Endodermal cell (in vitro differentiated cells): ENCODE data around the gene PLCB1. TPM values are rescaled to one million over a fixed set of nuclear protein-coding genes. Genes with fewer than 3 reads are reported as not detected.

ENCODE experiments used
- DNase-seq: peaks from one replicate; pipeline ENCODE4 v3.0.0-alpha.2; 2017
- H3K27ac ChIP-seq: 2 replicates; pipeline ENCODE4 v1.5.1; 2013; ENCODE audit warnings: mild to moderate bottlenecking, low read depth, low read length, moderate library complexity
- H3K27me3 ChIP-seq: 2 replicates; pipeline ENCODE4 v1.6.1; 2013; ENCODE audit warnings: mild to moderate bottlenecking, low read length, moderate library complexity; ENCODE audit not compliant: insufficient read depth, control insufficient read depth, poor library complexity, severe bottlenecking
- H3K36me3 ChIP-seq: 2 replicates; pipeline ENCODE4 v1.7.0; 2013; ENCODE audit warnings: mild to moderate bottlenecking, low read length, moderate library complexity; ENCODE audit not compliant: control insufficient read depth, insufficient read depth
- H3K4me1 ChIP-seq: one replicate; pipeline ENCODE4 v1.7.0; 2013; ENCODE audit warnings: low read length; ENCODE audit not compliant: control insufficient read depth, insufficient read depth
- H3K4me3 ChIP-seq: 2 replicates; pipeline ENCODE4 v1.5.1; 2013; ENCODE audit warnings: mild to moderate bottlenecking, low read length, moderate library complexity
- H3K9ac ChIP-seq: 2 replicates; pipeline ENCODE4 v1.6.1; 2013; ENCODE audit warnings: mild to moderate bottlenecking, low read length, moderate library complexity; ENCODE audit not compliant: poor library complexity, severe bottlenecking; ENCODE audit errors: extremely low read depth
- H3K9me3 ChIP-seq: 2 replicates; pipeline ENCODE4 v1.6.1; 2013; ENCODE audit warnings: mild to moderate bottlenecking, low read length, moderate library complexity; ENCODE audit not compliant: control insufficient read depth
- H3K27ac Mint-ChIP-seq: 2 replicates; pipeline ENCODE4 v1.8.0; 2020; ENCODE audit warnings: mixed read lengths
- H3K27me3 Mint-ChIP-seq: 2 replicates; pipeline ENCODE4 v1.8.0; 2021; ENCODE audit warnings: mild to moderate bottlenecking, mixed read lengths; ENCODE audit not compliant: insufficient read depth
- H3K36me3 Mint-ChIP-seq: 2 replicates; pipeline ENCODE4 v1.8.0; 2020; ENCODE audit warnings: low read depth, mixed read lengths
- H3K4me1 Mint-ChIP-seq: 2 replicates; pipeline ENCODE4 v1.8.0; 2020; ENCODE audit warnings: mixed read lengths
- H3K4me3 Mint-ChIP-seq: 2 replicates; pipeline ENCODE4 v1.8.0; 2020; ENCODE audit warnings: mild to moderate bottlenecking, moderate library complexity, mixed read lengths
- H3K9me3 Mint-ChIP-seq: 2 replicates; pipeline ENCODE4 v1.8.0; 2020; ENCODE audit warnings: mild to moderate bottlenecking, mixed read lengths
- WGBS, 2 experiments: methylation state at CpG; one replicate each; pipeline versions ENCODE4 v1.1.5 to v1.1.7; 2013; ENCODE audit warnings: missing lambda C conversion rate in 2 of 2, mixed read lengths in 1 of 2; ENCODE audit not compliant: insufficient coverage in 1 of 2, insufficient read length in 1 of 2; 5-methylcytosine and 5-hydroxymethylcytosine counted together
- total RNA-seq, 2 donors: library from RNA; stranded (reverse); fragmentation: NEBNext Ultra II Directional in 1 of 2; extraction: Animal tissue kit (Norgen Biotek cat#: 25700) in 1 of 2; gene quantifications; 2 replicates in 1 of 2; 3 replicates in 1 of 2; pipeline ENCODE4 v1.2.1, GENCODE V29; 2021
- TF ChIP-seq, protein P1 (sequence below): fragments of 200-600 bp; sonication (generic); conservative IDR thresholded peaks from 2 replicates; pipeline ENCODE4 v1.5.0; 2021; ENCODE audit warnings: antibody characterized with exemption, mild to moderate bottlenecking

The PLCB1 gene
- total RNA-seq, 2 donors from 2014 or later: 15.3 to 16.5 TPM

DNA sequence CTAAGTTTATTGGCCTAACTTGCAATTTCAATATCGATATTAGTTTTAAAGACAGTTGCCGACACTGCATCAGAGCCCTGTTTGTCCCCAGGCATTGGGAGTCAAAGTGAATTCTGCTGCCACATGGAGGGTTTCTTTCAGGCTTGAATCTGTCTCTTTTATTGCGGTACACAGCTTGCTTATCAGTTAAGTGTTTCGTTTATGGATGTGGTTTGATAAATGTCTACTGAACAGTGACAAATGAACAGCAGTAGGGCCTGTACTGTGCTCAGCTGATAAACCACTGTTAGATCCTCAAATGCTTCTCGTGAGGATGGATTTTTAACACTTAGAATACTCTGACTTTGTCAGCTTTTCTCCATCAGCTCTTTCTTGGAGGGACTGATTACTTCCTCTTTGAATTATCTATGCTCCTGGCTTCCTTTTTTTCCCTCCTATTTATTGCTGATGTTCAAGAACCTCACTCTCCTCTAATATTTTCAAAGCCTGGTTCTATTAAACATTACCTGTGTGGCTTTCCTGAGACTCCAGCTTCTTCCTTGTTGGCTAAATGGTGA lies 240.8 kb downstream of the PLCB1 start:
- H3K9me3 ChIP-seq: no peaks in the 10 kb centered on the region
- WGBS, 2 experiments: 84 to 88% methylated on average over 3 to 5 of the region's 5 CpGs
- peaks cover 30% of the 10 kb centered on the region for H3K4me1 Mint-ChIP-seq
- no peak overlapping the region for H3K27ac Mint-ChIP-seq
- peaks cover 9% of the 10 kb centered on the region for H3K27me3 Mint-ChIP-seq
- no peak overlapping the region for H3K27ac ChIP-seq
- no peak overlapping the region for H3K4me3 ChIP-seq
- no peaks in the 10 kb centered on the region for H3K9me3 Mint-ChIP-seq
- no peak for DNase-seq
- H3K27me3 ChIP-seq: no peaks in the 10 kb centered on the region
- peaks cover 7% of the 10 kb centered on the region for H3K4me1 ChIP-seq
- H3K36me3 Mint-ChIP-seq: no peaks in the 10 kb centered on the region
- H3K4me3 Mint-ChIP-seq: no peak overlapping the region
- no peaks in the 10 kb centered on the region for H3K36me3 ChIP-seq
- TF ChIP-seq, protein P1, sequence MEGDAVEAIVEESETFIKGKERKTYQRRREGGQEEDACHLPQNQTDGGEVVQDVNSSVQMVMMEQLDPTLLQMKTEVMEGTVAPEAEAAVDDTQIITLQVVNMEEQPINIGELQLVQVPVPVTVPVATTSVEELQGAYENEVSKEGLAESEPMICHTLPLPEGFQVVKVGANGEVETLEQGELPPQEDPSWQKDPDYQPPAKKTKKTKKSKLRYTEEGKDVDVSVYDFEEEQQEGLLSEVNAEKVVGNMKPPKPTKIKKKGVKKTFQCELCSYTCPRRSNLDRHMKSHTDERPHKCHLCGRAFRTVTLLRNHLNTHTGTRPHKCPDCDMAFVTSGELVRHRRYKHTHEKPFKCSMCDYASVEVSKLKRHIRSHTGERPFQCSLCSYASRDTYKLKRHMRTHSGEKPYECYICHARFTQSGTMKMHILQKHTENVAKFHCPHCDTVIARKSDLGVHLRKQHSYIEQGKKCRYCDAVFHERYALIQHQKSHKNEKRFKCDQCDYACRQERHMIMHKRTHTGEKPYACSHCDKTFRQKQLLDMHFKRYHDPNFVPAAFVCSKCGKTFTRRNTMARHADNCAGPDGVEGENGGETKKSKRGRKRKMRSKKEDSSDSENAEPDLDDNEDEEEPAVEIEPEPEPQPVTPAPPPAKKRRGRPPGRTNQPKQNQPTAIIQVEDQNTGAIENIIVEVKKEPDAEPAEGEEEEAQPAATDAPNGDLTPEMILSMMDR: no peak
- H3K9ac ChIP-seq: no peak overlapping the region

DNA sequence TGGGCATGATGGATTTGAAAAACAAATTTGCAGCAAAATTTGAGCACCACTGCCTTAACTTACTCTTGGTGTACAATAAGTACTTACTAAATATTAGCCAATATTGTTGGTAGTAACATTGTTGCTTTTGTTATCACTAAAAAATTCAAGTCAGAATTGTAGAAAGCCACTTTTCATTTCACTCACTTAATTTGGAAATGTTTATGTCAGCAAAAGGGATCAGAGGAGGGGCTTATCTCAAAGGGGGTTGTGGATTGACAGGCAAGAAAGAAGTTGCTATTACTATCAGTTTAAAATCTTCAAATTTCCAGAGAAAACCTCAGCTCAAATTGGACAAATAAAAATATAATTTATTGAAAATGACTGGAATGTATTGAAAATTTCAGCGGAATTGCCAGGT lies 241.5 kb downstream of the PLCB1 start:
- H3K36me3 Mint-ChIP-seq: no peaks in the 10 kb centered on the region
- peaks cover 32% of the 10 kb centered on the region for H3K4me1 Mint-ChIP-seq
- H3K4me1 ChIP-seq: peaks cover 7% of the 10 kb centered on the region
- WGBS, 2 experiments: 100% methylated on average over 1 of the region's 1 CpG; no CpG with 5 or more reads in 1 of the 2 experiments
- TF ChIP-seq, protein P1: no peak
- peaks cover 9% of the 10 kb centered on the region for H3K27me3 Mint-ChIP-seq
- H3K27me3 ChIP-seq: no peaks in the 10 kb centered on the region
- DNase-seq: no peak
- no peak overlapping the region for H3K4me3 ChIP-seq
- H3K9ac ChIP-seq: no peak overlapping the region
- H3K9me3 ChIP-seq: no peaks in the 10 kb centered on the region
- no peak overlapping the region for H3K4me3 Mint-ChIP-seq
- no peak overlapping the region for H3K27ac ChIP-seq
- no peaks in the 10 kb centered on the region for H3K9me3 Mint-ChIP-seq
- no peak overlapping the region for H3K27ac Mint-ChIP-seq
- H3K36me3 ChIP-seq: no peaks in the 10 kb centered on the region

DNA sequence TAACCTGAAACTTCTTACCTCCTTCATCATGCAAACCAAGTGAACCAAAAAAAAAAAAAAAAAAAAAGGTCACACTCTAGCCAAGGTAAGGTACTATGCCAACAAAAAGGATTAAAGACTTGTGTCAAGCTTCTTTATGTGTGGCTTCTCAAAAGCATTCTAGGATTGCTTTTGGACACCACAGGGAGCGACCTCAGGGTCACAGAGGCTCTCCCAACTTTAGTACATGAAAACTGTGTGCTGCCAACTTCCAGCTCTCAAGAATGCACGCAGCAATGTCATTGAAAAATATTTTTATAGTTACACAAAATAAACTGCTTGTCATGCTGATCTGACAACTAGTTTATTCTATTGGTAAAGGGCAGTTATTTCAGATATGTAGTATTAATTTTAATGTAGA lies 243.8 kb downstream of the PLCB1 start:
- TF ChIP-seq, protein P1: no peak
- Mint-ChIP-seq H3K4me3 (no peak overlapping the region), H3K9me3 (peaks cover 11% of the 10 kb centered on the region), H3K36me3 (no peaks in the 10 kb centered on the region), H3K27me3 (peaks cover 2% of the 10 kb centered on the region), H3K4me1 (peaks cover 32% of the 10 kb centered on the region), H3K27ac (no peak overlapping the region)
- Histone ChIP-seq H3K4me1 (peaks cover 7% of the 10 kb centered on the region), H3K4me3 (no peak overlapping the region), H3K9ac (no peak overlapping the region), H3K9me3 (peaks cover 9% of the 10 kb centered on the region), H3K27me3 (no peaks in the 10 kb centered on the region), H3K36me3 (no peaks in the 10 kb centered on the region), H3K27ac (no peak overlapping the region)
- DNase-seq: no peak
- WGBS, 2 experiments: 95% methylated on average over 2 of the region's 2 CpGs; no CpG with 5 or more reads in 1 of the 2 experiments
